ENCODE data around the gene WDHD1.

WDHD1 gene

DNA sequence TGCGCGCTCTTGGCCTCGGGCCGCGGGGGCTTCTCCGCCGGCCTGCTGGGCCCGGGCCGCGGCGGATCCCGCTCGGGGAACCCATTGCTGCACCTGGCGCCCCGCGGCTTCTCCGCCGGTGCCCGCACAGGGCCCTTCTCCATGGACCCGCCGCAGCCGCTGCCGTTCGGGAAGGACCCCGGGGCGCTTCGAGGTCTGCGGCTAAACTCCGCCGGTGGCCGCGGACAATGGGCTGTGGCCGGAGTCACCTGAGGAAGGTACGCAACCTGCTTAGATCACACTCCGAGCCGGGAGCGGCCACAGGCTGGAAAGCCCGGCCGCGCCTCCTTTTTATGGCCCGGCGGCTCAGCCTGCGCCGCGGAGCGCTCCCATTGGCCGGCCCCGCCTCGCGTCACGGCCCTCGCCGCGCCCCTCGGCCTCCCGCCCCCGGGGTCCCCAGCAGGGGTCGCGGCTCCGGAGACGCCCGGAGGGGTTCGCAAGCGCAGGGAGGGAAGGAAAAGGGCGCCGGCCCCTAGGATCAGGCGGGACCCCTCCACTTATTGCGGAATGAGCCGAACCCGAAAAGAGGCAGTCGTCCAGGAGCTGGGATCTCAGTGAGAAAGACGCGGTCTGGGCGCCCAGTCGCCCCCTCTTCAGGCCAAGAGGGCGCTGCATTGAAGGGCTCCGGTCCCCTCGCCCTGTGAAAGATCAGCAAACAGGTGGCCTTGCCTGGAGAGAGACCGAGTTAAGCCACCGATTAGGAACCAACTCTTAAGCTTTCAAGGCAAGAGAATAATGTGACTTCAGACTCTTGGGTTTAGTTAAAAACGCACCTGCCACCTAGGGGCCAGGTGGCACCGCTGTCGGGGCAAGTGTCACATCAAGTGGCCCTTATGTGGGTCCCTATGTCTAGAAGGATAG, 124.1 kb downstream of the WDHD1 start, which contains the start of gene GCH1:
Gene GCH1 (minus strand): TSS at position 306 of the 900 bp plus-strand sequence. CDS start 163 bp downstream, at position 143.
- Histone ChIP-seq H3K9me2 (replicated peaks; ENCODE audit: insufficient read depth, low read length) (no peaks in the 10 kb centered on the region), H3K4me1 (ENCODE audit: low read length) (peaks cover 3% of the 10 kb centered on the region; the same call in 1 of the 2 replicates), H3F3A (ENCODE audit: insufficient read depth, low read length) (peaks cover 7% of the 10 kb centered on the region; the same call in 1 of the 2 replicates), H3K27me3 (replicated peaks; ENCODE audit: insufficient read depth, low read length) (no peaks in the 10 kb centered on the region), H3K79me2 (ENCODE audit: low read length) (no peaks in the 10 kb centered on the region), H2AFZ (ENCODE audit: low read length) (peak within 1 kb of the TSS; percentile 77), H3K36me3 (replicated peaks; ENCODE audit: insufficient read depth, low read length) (no peaks in the 10 kb centered on the region), H3K4me2 (ENCODE audit: low read depth, low read length) (peak within 1 kb of the TSS; percentile 78), H3K27ac (ENCODE audit: low read length) (peak within 1 kb of the TSS; percentile 58; the same call in 1 of the 2 replicates), H3K9me3 (replicated peaks; ENCODE audit: insufficient read depth, low read length) (no peaks in the 10 kb centered on the region), H3K4me3 (ENCODE audit: low read length) (peak within 1 kb of the TSS; percentile 76), H3K9ac (ENCODE audit: low read length) (peak within 1 kb of the TSS; percentile 60), H4K20me1 (ENCODE audit: insufficient read depth, low read length) (no peaks in the 10 kb centered on the region)
- TF ChIP-seq EZH2phosphoT487 (IDR thresholded peaks at IDR 0.05; ENCODE audit: low read length) = no peak
- TF ChIP-seq, protein P1, sequence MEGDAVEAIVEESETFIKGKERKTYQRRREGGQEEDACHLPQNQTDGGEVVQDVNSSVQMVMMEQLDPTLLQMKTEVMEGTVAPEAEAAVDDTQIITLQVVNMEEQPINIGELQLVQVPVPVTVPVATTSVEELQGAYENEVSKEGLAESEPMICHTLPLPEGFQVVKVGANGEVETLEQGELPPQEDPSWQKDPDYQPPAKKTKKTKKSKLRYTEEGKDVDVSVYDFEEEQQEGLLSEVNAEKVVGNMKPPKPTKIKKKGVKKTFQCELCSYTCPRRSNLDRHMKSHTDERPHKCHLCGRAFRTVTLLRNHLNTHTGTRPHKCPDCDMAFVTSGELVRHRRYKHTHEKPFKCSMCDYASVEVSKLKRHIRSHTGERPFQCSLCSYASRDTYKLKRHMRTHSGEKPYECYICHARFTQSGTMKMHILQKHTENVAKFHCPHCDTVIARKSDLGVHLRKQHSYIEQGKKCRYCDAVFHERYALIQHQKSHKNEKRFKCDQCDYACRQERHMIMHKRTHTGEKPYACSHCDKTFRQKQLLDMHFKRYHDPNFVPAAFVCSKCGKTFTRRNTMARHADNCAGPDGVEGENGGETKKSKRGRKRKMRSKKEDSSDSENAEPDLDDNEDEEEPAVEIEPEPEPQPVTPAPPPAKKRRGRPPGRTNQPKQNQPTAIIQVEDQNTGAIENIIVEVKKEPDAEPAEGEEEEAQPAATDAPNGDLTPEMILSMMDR (IDR thresholded peaks at IDR 0.05; ENCODE audit: low read length) = peak; percentile 45
- no peak for TF ChIP-seq EZH2 (optimal IDR thresholded peaks at IDR 0.05; ENCODE audit: low read depth, low read length)
- peak; percentile 63 for DNase-seq

DNA sequence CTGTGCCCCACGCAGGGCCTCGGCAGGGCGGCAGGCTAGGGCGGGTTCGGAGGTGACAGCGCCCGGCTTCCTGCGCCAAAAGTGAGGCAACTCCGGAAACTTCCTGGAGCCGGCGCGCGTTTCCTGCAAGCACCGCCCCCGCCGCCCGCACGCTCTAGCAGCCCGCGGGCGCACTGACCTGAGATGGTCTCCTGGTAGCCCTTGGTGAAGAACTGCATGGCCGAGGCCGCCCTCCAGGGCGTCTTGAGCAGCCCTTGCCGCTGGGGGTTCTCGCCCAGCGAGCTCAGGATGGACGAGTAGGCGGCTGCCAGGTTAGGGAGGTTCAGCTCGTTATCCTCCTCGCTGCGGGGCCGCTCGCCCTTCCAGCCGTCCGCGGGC, 124.8 kb downstream of the WDHD1 start:
- Histone ChIP-seq H3K4me3 (ENCODE audit: low read length) (peak overlapping the region; percentile 76), H3K9me3 (replicated peaks; ENCODE audit: insufficient read depth, low read length) (no peaks in the 10 kb centered on the region), H3F3A (ENCODE audit: insufficient read depth, low read length) (peaks cover 7% of the 10 kb centered on the region; the same call in 1 of the 2 replicates), H4K20me1 (ENCODE audit: insufficient read depth, low read length) (no peaks in the 10 kb centered on the region), H2AFZ (ENCODE audit: low read length) (peak overlapping the region; percentile 69), H3K9ac (ENCODE audit: low read length) (peak overlapping the region; percentile 60), H3K9me2 (replicated peaks; ENCODE audit: insufficient read depth, low read length) (no peaks in the 10 kb centered on the region), H3K36me3 (replicated peaks; ENCODE audit: insufficient read depth, low read length) (no peaks in the 10 kb centered on the region), H3K27me3 (replicated peaks; ENCODE audit: insufficient read depth, low read length) (no peaks in the 10 kb centered on the region), H3K4me1 (ENCODE audit: low read length) (no peaks in the 10 kb centered on the region), H3K27ac (ENCODE audit: low read length) (peak overlapping the region; percentile 58; the same call in 1 of the 2 replicates), H3K79me2 (ENCODE audit: low read length) (no peaks in the 10 kb centered on the region), H3K4me2 (ENCODE audit: low read depth, low read length) (peak overlapping the region; percentile 78)
- TF ChIP-seq EZH2 (optimal IDR thresholded peaks at IDR 0.05; ENCODE audit: low read depth, low read length) (no peak), EZH2phosphoT487 (IDR thresholded peaks at IDR 0.05; ENCODE audit: low read length) (no peak)
- peak; percentile 50 for DNase-seq

DNA sequence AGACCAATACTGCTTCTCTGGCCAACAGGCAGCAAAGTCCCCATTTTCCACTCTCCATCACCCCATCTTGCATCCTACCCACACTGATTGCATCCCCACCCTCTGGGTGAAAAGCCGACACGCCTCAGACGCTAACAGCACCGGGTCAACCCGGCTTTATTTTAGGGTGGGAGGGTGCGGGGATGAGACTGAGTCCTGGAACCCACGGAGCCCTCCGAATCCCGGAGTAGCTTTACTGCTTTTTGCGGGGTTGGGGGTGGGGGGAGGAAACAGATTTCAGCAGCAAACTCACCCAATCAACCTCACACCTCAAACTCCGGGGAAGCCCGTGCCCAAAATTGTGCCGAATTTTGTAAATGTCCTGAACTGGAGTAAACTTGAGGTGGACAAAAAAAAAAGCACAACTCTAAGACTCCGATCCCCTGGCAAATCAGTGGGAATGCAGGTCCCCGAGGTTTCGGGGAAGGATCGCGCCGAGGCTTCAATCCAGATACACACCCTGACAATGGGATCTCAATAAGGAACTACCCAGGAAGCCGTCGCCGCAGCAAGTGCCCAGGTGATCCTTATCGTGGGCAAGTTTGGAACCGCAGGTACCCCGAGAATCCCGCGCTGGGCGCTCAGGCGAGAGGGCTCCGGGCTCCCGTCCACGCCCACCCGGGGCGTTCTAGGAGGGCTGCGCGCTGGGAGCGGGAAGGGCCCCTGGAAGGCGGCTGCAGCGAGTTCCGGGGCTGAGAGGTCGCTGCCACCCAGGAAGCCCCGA, 125.3 kb downstream of the WDHD1 start:
- Histone ChIP-seq H3K4me1 (ENCODE audit: low read length) (no peaks in the 10 kb centered on the region), H3K79me2 (ENCODE audit: low read length) (no peaks in the 10 kb centered on the region), H3K9me2 (replicated peaks; ENCODE audit: insufficient read depth, low read length) (no peaks in the 10 kb centered on the region), H3K36me3 (replicated peaks; ENCODE audit: insufficient read depth, low read length) (no peaks in the 10 kb centered on the region), H3K9me3 (replicated peaks; ENCODE audit: insufficient read depth, low read length) (no peaks in the 10 kb centered on the region), H3K4me3 (ENCODE audit: low read length) (peak overlapping the region; percentile 76), H4K20me1 (ENCODE audit: insufficient read depth, low read length) (no peaks in the 10 kb centered on the region), H2AFZ (ENCODE audit: low read length) (peak overlapping the region; percentile 69), H3K4me2 (ENCODE audit: low read depth, low read length) (peak overlapping the region; percentile 78), H3F3A (ENCODE audit: insufficient read depth, low read length) (peaks cover 7% of the 10 kb centered on the region; the same call in 1 of the 2 replicates), H3K27ac (ENCODE audit: low read length) (no peak overlapping the region; the same call in 1 of the 2 replicates), H3K27me3 (replicated peaks; ENCODE audit: insufficient read depth, low read length) (no peaks in the 10 kb centered on the region), H3K9ac (ENCODE audit: low read length) (peak overlapping the region; percentile 60; the same call in 1 of the 2 replicates)
- TF ChIP-seq EZH2phosphoT487 (IDR thresholded peaks at IDR 0.05; ENCODE audit: low read length) (no peak), EZH2 (optimal IDR thresholded peaks at IDR 0.05; ENCODE audit: low read depth, low read length) (no peak)
- TF ChIP-seq, protein P1 (IDR thresholded peaks at IDR 0.05; ENCODE audit: low read length) = no peak
- no peak for DNase-seq
